ENCODE measurements around the gene ZNF23. TPM values are rescaled to one million over a fixed set of nuclear protein-coding genes. Genes with fewer than 3 reads are reported as not detected.

Gene ZNF23
- total RNA-seq, 2 experiments from 2014 or later: 6.0 to 7.3 TPM

Other genes starting within 250 kb of the ZNF23 start
- not detected for gene HYDIN, start 231.5 kb downstream of the ZNF23 start, total RNA-seq
- gene CMTR2, start 172.8 kb downstream of the ZNF23 start, total RNA-seq: 10 to 100 TPM; 20.1 to 21.5 TPM
- gene CALB2, start 103.5 kb downstream of the ZNF23 start, total RNA-seq: not detected
- not detected for gene TLE7, start 20.2 kb downstream of the ZNF23 start, total RNA-seq
- gene ZNF19, start 27.1 kb upstream of the ZNF23 start, total RNA-seq: 1 to 10 TPM; 2.1 to 2.8 TPM
- not detected for gene CHST4, start 64.2 kb upstream of the ZNF23 start, total RNA-seq
- not detected for gene TAT, start 114.8 kb upstream of the ZNF23 start, total RNA-seq
- gene MARVELD3, start 163.9 kb upstream of the ZNF23 start, total RNA-seq: under 1 TPM; 0.15 TPM

Data from activated CD4-positive, alpha-beta memory T cell treated with anti-CD3 and anti-CD28 coated beads, Interleukin-2, amount 10 ng/mL, durations not matched to agents 7 days and 5 days (primary cell).